ENCODE measurements around the gene SND1. TPM values are rescaled to one million over a fixed set of nuclear protein-coding genes. Genes with fewer than 3 reads are reported as not detected.

Gene SND1
- total RNA-seq, 1 experiment from 2014 or later, result 274 TPM

DNA sequence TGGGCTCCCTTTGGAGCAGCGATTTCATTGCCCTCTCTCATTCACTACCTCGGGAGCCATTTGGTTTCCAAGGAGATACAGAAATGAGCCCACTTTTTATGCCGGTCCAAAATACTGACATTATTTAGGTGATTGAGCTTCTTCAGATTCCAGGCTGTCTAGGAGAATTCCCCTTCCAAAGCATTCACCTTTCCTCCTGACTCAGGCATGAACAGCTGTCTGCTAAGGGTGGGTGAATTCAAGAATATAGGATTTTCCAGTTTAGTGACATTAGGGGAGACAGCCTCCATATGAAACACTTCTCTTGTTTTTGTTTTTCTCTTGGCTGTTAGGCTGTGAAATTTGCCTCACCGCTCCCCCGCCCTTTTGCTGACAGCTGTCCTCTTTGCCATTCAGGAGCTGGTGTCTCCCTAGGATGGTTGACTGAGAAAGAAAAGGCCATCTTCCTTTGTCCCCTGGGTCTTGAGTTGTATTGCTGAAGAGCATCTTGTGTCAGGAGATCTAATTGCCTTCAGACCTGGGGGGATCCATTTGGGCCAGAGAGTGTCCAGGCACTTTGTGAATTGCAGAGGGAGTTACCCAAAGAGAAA, 322.5 kb downstream of the SND1 start:
- Mint-ChIP-seq H3K27ac (ENCODE audit: unreplicated experiment) (no peak overlapping the region), H3K9me3 (ENCODE audit: unreplicated experiment) (peaks cover 19% of the 10 kb centered on the region), H3K4me3 (ENCODE audit: unreplicated experiment) (no peak overlapping the region), H3K36me3 (ENCODE audit: insufficient read depth, unreplicated experiment) (peaks cover 73% of the 10 kb centered on the region), H3K4me1 (ENCODE audit: low read depth, unreplicated experiment) (peaks cover 8% of the 10 kb centered on the region), H3K27me3 (ENCODE audit: insufficient read depth, unreplicated experiment) (no peaks in the 10 kb centered on the region)
- ChIA-PET CTCF (no interaction called here), POLR2A (no interaction called here)
- BruUV-seq (replicated peaks), result no TSS peak
- TF ChIP-seq, protein P1, sequence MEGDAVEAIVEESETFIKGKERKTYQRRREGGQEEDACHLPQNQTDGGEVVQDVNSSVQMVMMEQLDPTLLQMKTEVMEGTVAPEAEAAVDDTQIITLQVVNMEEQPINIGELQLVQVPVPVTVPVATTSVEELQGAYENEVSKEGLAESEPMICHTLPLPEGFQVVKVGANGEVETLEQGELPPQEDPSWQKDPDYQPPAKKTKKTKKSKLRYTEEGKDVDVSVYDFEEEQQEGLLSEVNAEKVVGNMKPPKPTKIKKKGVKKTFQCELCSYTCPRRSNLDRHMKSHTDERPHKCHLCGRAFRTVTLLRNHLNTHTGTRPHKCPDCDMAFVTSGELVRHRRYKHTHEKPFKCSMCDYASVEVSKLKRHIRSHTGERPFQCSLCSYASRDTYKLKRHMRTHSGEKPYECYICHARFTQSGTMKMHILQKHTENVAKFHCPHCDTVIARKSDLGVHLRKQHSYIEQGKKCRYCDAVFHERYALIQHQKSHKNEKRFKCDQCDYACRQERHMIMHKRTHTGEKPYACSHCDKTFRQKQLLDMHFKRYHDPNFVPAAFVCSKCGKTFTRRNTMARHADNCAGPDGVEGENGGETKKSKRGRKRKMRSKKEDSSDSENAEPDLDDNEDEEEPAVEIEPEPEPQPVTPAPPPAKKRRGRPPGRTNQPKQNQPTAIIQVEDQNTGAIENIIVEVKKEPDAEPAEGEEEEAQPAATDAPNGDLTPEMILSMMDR (IDR thresholded peaks at IDR 0.05; ENCODE audit: insufficient read depth in 1 of 2, low read depth in 1 of 2, low read length in 1 of 2, severe bottlenecking in 1 of 2, unreplicated experiment in 1 of 2), result no peak
- Histone ChIP-seq H3K9me3 (peaks cover 21% of the 10 kb centered on the region), H3K4me1 (no peaks in the 10 kb centered on the region), H3K27me3 (replicated peaks; ENCODE audit: control insufficient read depth, insufficient read depth, low read length) (no peaks in the 10 kb centered on the region), H3K36me3 (ENCODE audit: control insufficient read depth, insufficient read depth, low read length) (no peaks in the 10 kb centered on the region; the same call in 1 of the 2 replicates), H3K4me3 (ENCODE audit: low read depth, low read length) (no peak overlapping the region)
- DNase-seq, result no peak
- intact Hi-C loops (cut with micrococcal nuclease; ENCODE audit: unreplicated experiment), result no loop called here

DNA sequence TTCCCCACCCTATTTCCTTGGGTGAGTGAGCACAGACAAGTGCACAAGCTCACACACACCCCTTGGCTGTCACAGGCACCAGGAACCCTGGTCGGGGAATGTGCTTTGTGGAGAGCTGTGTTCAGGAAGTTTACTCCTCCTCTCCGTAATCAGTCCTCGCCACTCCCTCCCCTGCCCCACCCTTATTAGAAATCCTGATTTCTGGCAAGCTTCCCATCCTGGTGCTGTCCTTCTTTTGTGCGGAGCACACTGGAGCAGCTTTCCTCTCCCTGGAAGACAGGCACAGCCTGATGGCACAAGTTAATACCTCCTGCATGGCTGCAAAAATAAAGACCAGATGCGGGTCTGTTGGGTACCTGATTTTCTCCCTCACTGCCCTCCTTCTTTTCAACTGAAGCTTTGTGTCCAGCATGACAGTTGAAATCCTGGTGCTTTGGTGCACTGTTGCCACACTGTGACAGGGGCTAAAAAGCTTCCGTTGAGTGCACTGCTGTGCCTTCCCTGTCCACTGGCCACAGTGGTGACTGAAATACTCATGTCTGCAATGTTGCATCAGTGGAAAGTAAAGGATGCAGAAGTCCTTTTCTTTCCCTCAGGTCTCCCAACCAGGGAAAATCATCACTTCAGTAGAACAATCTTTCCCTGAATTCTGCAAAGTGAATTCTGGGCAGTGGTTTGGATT, 324.2 kb downstream of the SND1 start:
- Histone ChIP-seq H3K36me3 (ENCODE audit: control insufficient read depth, insufficient read depth, low read length) (no peaks in the 10 kb centered on the region; the same call in 1 of the 2 replicates), H3K4me3 (ENCODE audit: low read depth, low read length) (no peak overlapping the region), H3K4me1 (no peaks in the 10 kb centered on the region), H3K9me3 (peaks cover 21% of the 10 kb centered on the region), H3K27me3 (replicated peaks; ENCODE audit: control insufficient read depth, insufficient read depth, low read length) (no peaks in the 10 kb centered on the region)
- H3K4me3 Mint-ChIP-seq (ENCODE audit: unreplicated experiment), result no peak overlapping the region
- DNase-seq, result no peak
- no peak overlapping the region for H3K27ac Mint-ChIP-seq (ENCODE audit: unreplicated experiment)
- no peaks in the 10 kb centered on the region for H3K27me3 Mint-ChIP-seq (ENCODE audit: insufficient read depth, unreplicated experiment)
- peaks cover 19% of the 10 kb centered on the region for H3K9me3 Mint-ChIP-seq (ENCODE audit: unreplicated experiment)
- H3K4me1 Mint-ChIP-seq (ENCODE audit: low read depth, unreplicated experiment), result peaks cover 8% of the 10 kb centered on the region
- CTCF ChIA-PET, result no interaction called here
- POLR2A ChIA-PET, result no interaction called here
- TF ChIP-seq, protein P1 (IDR thresholded peaks at IDR 0.05; ENCODE audit: insufficient read depth in 1 of 2, low read depth in 1 of 2, low read length in 1 of 2, severe bottlenecking in 1 of 2, unreplicated experiment in 1 of 2), result no peak
- intact Hi-C loops (cut with micrococcal nuclease; ENCODE audit: unreplicated experiment), result no loop called here
- peaks cover 68% of the 10 kb centered on the region for H3K36me3 Mint-ChIP-seq (ENCODE audit: insufficient read depth, unreplicated experiment)
- no TSS peak for BruUV-seq (replicated peaks)

DNA sequence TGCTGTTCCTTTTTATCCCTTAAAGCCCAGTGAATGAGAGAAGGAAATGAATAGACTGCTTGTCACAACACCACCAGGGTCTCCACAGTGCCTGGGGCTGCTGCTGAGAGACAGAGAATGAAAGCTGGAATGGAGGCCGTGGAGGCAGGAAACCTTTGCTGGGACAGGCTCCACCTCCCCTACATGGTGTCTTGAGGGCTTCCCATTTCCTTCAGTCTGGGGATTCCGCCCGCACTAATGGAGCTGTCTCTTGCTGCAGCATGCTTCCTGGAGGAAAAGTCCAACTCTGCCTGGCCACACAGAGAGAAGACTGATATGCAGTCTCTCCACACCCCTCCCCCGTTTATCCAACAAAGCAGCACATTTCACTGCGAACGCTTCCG, 324.7 kb downstream of the SND1 start:
- Histone ChIP-seq H3K9me3 (peaks cover 21% of the 10 kb centered on the region), H3K4me3 (ENCODE audit: low read depth, low read length) (no peak overlapping the region), H3K36me3 (ENCODE audit: control insufficient read depth, insufficient read depth, low read length) (no peaks in the 10 kb centered on the region; the same call in 1 of the 2 replicates), H3K4me1 (no peaks in the 10 kb centered on the region), H3K27me3 (replicated peaks; ENCODE audit: control insufficient read depth, insufficient read depth, low read length) (no peaks in the 10 kb centered on the region)
- ChIA-PET CTCF (no interaction called here), POLR2A (no interaction called here)
- BruUV-seq (replicated peaks), result no TSS peak
- peaks cover 8% of the 10 kb centered on the region for H3K4me1 Mint-ChIP-seq (ENCODE audit: low read depth, unreplicated experiment)
- intact Hi-C loops (cut with micrococcal nuclease; ENCODE audit: unreplicated experiment), result no loop called here
- TF ChIP-seq, protein P1 (IDR thresholded peaks at IDR 0.05; ENCODE audit: insufficient read depth in 1 of 2, low read depth in 1 of 2, low read length in 1 of 2, severe bottlenecking in 1 of 2, unreplicated experiment in 1 of 2), result no peak
- H3K4me3 Mint-ChIP-seq (ENCODE audit: unreplicated experiment), result no peak overlapping the region
- H3K27ac Mint-ChIP-seq (ENCODE audit: unreplicated experiment), result no peak overlapping the region
- peaks cover 19% of the 10 kb centered on the region for H3K9me3 Mint-ChIP-seq (ENCODE audit: unreplicated experiment)
- H3K36me3 Mint-ChIP-seq (ENCODE audit: insufficient read depth, unreplicated experiment), result peaks cover 69% of the 10 kb centered on the region
- no peak for DNase-seq
- no peaks in the 10 kb centered on the region for H3K27me3 Mint-ChIP-seq (ENCODE audit: insufficient read depth, unreplicated experiment)
